ENCODE results near the gene NUP214. TPM values are rescaled to one million over a fixed set of nuclear protein-coding genes. Genes with fewer than 3 reads are reported as not detected.

NUP214 gene
- total RNA-seq, 1 experiment from 2014 or later, result 52.3 TPM

DNA sequence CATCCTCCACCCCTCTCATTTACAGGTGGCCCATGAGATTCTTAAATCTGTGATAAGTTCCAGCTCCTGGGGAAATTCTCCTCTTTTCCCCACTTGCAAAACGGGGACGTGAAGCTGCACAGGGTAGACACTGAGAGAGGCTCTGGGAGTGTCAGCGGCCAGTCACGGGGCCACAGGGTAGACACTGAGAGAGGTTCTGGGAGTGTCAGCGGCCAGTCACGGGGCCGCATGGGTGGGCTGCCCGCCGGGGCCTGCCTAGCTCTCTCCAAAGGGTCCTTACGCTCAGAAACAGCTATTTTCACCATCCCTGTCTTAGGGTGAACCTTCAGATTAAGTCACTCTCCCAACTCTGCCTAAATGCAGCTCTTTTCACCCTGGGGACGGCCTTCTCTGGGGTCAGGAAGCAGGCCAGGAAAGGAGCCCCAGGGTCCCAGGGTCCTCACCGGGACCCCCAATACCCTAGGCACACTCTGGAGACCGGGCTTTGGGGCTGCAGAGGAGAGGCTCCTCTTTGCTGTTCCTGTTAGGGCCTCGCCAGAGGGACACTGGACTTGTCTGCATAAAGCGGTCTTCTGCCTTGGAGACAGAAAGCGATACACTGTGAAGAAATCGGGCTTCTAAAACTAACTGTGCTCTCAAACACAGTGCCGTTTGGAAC is 149.4 kb downstream of the NUP214 start:
- H3K4me1 ChIP-seq, result peaks cover 7% of the 10 kb centered on the region
- ChIA-PET CTCF (no interaction called here), POLR2A (no interaction called here)
- H3K27me3 ChIP-seq (replicated peaks; ENCODE audit: control insufficient read depth, insufficient read depth, low read length), result no peaks in the 10 kb centered on the region; the same call in 1 of the 2 replicates
- peaks cover 2% of the 10 kb centered on the region for H3K27me3 Mint-ChIP-seq (ENCODE audit: insufficient read depth, unreplicated experiment)
- H3K4me3 Mint-ChIP-seq (ENCODE audit: unreplicated experiment), result no peak overlapping the region
- H3K36me3 ChIP-seq (ENCODE audit: control insufficient read depth, insufficient read depth, low read length), result no peaks in the 10 kb centered on the region
- no peak for TF ChIP-seq CTCF (IDR thresholded peaks at IDR 0.05; ENCODE audit: insufficient read depth in 1 of 2, low read depth in 1 of 2, low read length in 1 of 2, severe bottlenecking in 1 of 2, unreplicated experiment in 1 of 2)
- no TSS peak for BruUV-seq (replicated peaks)
- no peaks in the 10 kb centered on the region for H3K9me3 ChIP-seq
- no peaks in the 10 kb centered on the region for H3K4me1 Mint-ChIP-seq (ENCODE audit: low read depth, unreplicated experiment)
- no peak overlapping the region for H3K4me3 ChIP-seq (ENCODE audit: low read depth, low read length)
- H3K9me3 Mint-ChIP-seq (ENCODE audit: unreplicated experiment), result no peaks in the 10 kb centered on the region
- intact Hi-C loops (cut with micrococcal nuclease; ENCODE audit: unreplicated experiment), result loop anchor here (5.0 kb wide), 1 partner anchor 62 kb away; no protein-coding TSS in a partner anchor
- no peak for DNase-seq
- H3K36me3 Mint-ChIP-seq (ENCODE audit: insufficient read depth, unreplicated experiment), result no peaks in the 10 kb centered on the region
- no peak overlapping the region for H3K27ac Mint-ChIP-seq (ENCODE audit: unreplicated experiment)

DNA sequence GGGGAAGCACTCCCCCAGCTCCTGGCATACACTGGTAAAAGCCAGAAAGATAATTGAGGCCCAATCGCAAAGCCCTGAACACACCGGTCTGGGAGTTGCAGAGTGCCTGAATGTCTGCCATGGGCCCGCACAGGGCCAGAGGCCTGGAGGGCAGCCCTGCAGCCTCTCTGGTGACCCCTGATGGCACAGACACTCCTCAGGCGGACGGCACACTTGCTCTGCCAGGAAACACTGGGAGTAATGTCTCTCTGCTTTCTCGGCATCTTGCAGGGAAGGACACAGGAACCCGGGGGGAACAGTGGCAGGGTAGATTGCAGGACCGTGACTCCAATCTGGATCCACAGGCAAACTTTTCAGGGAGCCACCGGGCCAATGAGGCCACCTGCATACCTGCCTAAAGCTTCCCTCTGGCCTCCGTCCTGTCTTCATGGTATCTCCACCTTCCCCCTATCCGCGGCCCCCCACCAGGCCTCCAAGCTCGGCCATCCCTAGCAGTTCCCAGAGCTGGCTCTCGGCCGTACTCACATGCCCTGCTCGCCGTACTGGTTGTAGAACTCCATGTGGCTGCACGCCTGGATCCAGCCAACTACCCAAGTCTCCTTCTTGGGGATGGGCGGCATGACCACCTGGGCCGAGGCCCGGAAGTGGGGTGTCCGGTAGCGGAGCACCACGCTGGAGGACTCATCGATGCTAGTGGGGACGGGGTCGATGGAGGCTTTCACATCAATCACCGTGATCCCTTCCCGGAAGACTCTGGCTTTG is 150.1 kb downstream of the NUP214 start:
- H3K4me3 ChIP-seq (ENCODE audit: low read depth, low read length), result no peak overlapping the region
- H3K36me3 ChIP-seq (ENCODE audit: control insufficient read depth, insufficient read depth, low read length), result no peaks in the 10 kb centered on the region
- H3K27me3 ChIP-seq (replicated peaks; ENCODE audit: control insufficient read depth, insufficient read depth, low read length), result no peaks in the 10 kb centered on the region; the same call in 1 of the 2 replicates
- H3K9me3 ChIP-seq, result no peaks in the 10 kb centered on the region
- H3K27ac Mint-ChIP-seq (ENCODE audit: unreplicated experiment), result no peak overlapping the region
- H3K4me3 Mint-ChIP-seq (ENCODE audit: unreplicated experiment), result peak overlapping the region; percentile 79
- no TSS peak for BruUV-seq (replicated peaks)
- intact Hi-C loops (cut with micrococcal nuclease; ENCODE audit: unreplicated experiment), result loop anchor here (1.0 to 5.0 kb wide), 2 partner anchors 62 to 97 kb away; no protein-coding TSS in a partner anchor
- no peak for TF ChIP-seq CTCF (IDR thresholded peaks at IDR 0.05; ENCODE audit: insufficient read depth in 1 of 2, low read depth in 1 of 2, low read length in 1 of 2, severe bottlenecking in 1 of 2, unreplicated experiment in 1 of 2)
- H3K27me3 Mint-ChIP-seq (ENCODE audit: insufficient read depth, unreplicated experiment), result peaks cover 2% of the 10 kb centered on the region
- CTCF ChIA-PET, result no interaction called here
- H3K4me1 Mint-ChIP-seq (ENCODE audit: low read depth, unreplicated experiment), result no peaks in the 10 kb centered on the region
- no peaks in the 10 kb centered on the region for H3K36me3 Mint-ChIP-seq (ENCODE audit: insufficient read depth, unreplicated experiment)
- H3K9me3 Mint-ChIP-seq (ENCODE audit: unreplicated experiment), result no peaks in the 10 kb centered on the region
- POLR2A ChIA-PET, result no interaction called here
- DNase-seq, result peak in 1 of 2 experiments; percentile 24
- H3K4me1 ChIP-seq, result peaks cover 7% of the 10 kb centered on the region

- no peaks in the 10 kb centered on the region for H3K9me3 Mint-ChIP-seq (ENCODE audit: unreplicated experiment)
- intact Hi-C loops (cut with micrococcal nuclease; ENCODE audit: unreplicated experiment), result loop anchor here (1.0 to 5.0 kb wide), 2 partner anchors 61 to 98 kb away; no protein-coding TSS in a partner anchor
- H3K4me3 Mint-ChIP-seq (ENCODE audit: unreplicated experiment), result peak within 1 kb of the TSS; percentile 79
- no peaks in the 10 kb centered on the region for H3K4me1 Mint-ChIP-seq (ENCODE audit: low read depth, unreplicated experiment)
- Histone ChIP-seq H3K4me1 (peaks cover 7% of the 10 kb centered on the region), H3K4me3 (ENCODE audit: low read depth, low read length) (peak within 1 kb of the TSS; percentile 54), H3K9me3 (no peaks in the 10 kb centered on the region), H3K27me3 (replicated peaks; ENCODE audit: control insufficient read depth, insufficient read depth, low read length) (no peaks in the 10 kb centered on the region; the same call in 1 of the 2 replicates), H3K36me3 (ENCODE audit: control insufficient read depth, insufficient read depth, low read length) (no peaks in the 10 kb centered on the region)
- TF ChIP-seq CTCF (IDR thresholded peaks at IDR 0.05; ENCODE audit: insufficient read depth in 1 of 2, low read depth in 1 of 2, low read length in 1 of 2, severe bottlenecking in 1 of 2, unreplicated experiment in 1 of 2), result no peak
- no TSS peak for BruUV-seq (replicated peaks)
- ChIA-PET CTCF (no interaction called here), POLR2A (no interaction called here)
- no peaks in the 10 kb centered on the region for H3K36me3 Mint-ChIP-seq (ENCODE audit: insufficient read depth, unreplicated experiment)
- H3K27ac Mint-ChIP-seq (ENCODE audit: unreplicated experiment), result no peak within 1 kb of the TSS
- peak in 1 of 2 experiments; percentile 30 for DNase-seq
- H3K27me3 Mint-ChIP-seq (ENCODE audit: insufficient read depth, unreplicated experiment), result peaks cover 6% of the 10 kb centered on the region
Observed at GRCh38 chr9:131276094-131276888, 150.9 kb downstream of the NUP214 start, which contains the start of gene FAM78A. Gene FAM78A (minus strand): TSS chr9:131276510. CDS start chr9:131276179, 331 bp downstream.
